ENCODE measurements around the gene FABP1. TPM values are rescaled to one million over a fixed set of nuclear protein-coding genes. Genes with fewer than 3 reads are reported as not detected.

Gene FABP1
- total and polyA plus RNA-seq, 2 of the 8 experiments (the other 6 are each of a cell fraction or from before 2014, with no cell fraction given) = 0.09 TPM; not detected in 1

- no peak overlapping the region for H2BK20ac ChIP-seq (ENCODE audit: low read length)
- no peak for FAIRE-seq
- H2BK5ac ChIP-seq (ENCODE audit: low read depth, low read length) = no peak overlapping the region
- H2BK15ac ChIP-seq (ENCODE audit: low read length) = no peak overlapping the region
- whole genome bisulfite sequencing, 2 experiments (ENCODE audit: extremely low coverage in 1 of 2, insufficient coverage in 1 of 2, insufficient read length in 1 of 2, insufficient replicate concordance in 2 of 2, low coverage in 1 of 2, low lambda C conversion rate in 2 of 2, missing lambda C conversion rate in 1 of 2) = 92% methylated on average over 4 of the region's 4 CpGs; no CpG with 5 or more reads in 1 of the 2 experiments
- no peak for TF ChIP-seq RXRA (IDR thresholded peaks at IDR 0.05; ENCODE audit: insufficient read depth, low read depth, low read length)
- TF ChIP-seq POLR2A (IDR thresholded peaks at IDR 0.05; ENCODE audit: control extremely low read depth in 1 of 2, low read depth in 2 of 2, low read length in 2 of 2) = no peak
- no peak for TF ChIP-seq TEAD4 (IDR thresholded peaks at IDR 0.05; ENCODE audit: low read depth, low read length)
- TF ChIP-seq RBBP5 (IDR thresholded peaks at IDR 0.05; ENCODE audit: borderline replicate concordance, low read depth, low read length) = no peak
- TF ChIP-seq BACH1 (IDR thresholded peaks at IDR 0.05; ENCODE audit: low read length) = no peak
- TF ChIP-seq JUND (IDR thresholded peaks at IDR 0.05; ENCODE audit: low read length) = no peak
- TF ChIP-seq SAP30 (IDR thresholded peaks at IDR 0.05; ENCODE audit: insufficient read depth, insufficient replicate concordance, low read length) = no peak
- TF ChIP-seq CHD1 (IDR thresholded peaks at IDR 0.05; ENCODE audit: low read depth, low read length) = no peak
- no peak for TF ChIP-seq ASH2L (IDR thresholded peaks at IDR 0.05; ENCODE audit: low read length)
- no peak for TF ChIP-seq RAD21 (IDR thresholded peaks at IDR 0.05 in 1 of 2, conservative IDR thresholded peaks at IDR 0.05 in 1 of 2; ENCODE audit: low read depth in 2 of 2, low read length in 2 of 2)
- TF ChIP-seq SP4 (IDR thresholded peaks at IDR 0.05; ENCODE audit: low read length) = no peak
- no peak for TF ChIP-seq JUN (IDR thresholded peaks at IDR 0.05; ENCODE audit: low read depth, low read length)
- no peak for TF ChIP-seq EGR1 (IDR thresholded peaks at IDR 0.05; ENCODE audit: borderline replicate concordance, low read depth, low read length)
- TF ChIP-seq CBX5 (IDR thresholded peaks at IDR 0.05; ENCODE audit: low read depth, low read length) = no peak
- no peak overlapping the region for H4K8ac ChIP-seq (ENCODE audit: extremely low read depth, insufficient read depth, low read length)
- no peak overlapping the region for H4K91ac ChIP-seq (replicated peaks; ENCODE audit: insufficient read length, low read length)
- H3K4me2 ChIP-seq (ENCODE audit: insufficient read depth in 1 of 2, low read depth in 2 of 2, low read length in 2 of 2) = no peak overlapping the region
- H3K27ac ChIP-seq (ENCODE audit: low read depth, low read length) = no peak overlapping the region
- no peak overlapping the region for H3K4me3 ChIP-seq (ENCODE audit: extremely low read depth in 1 of 4, insufficient read depth in 2 of 4, low read depth in 3 of 4, low read length in 4 of 4)
- no peaks in the 10 kb centered on the region for H3K9me3 ChIP-seq (ENCODE audit: insufficient read depth in 2 of 2, low read depth in 1 of 2, low read length in 1 of 2)
- no peaks in the 10 kb centered on the region for H3K27me3 ChIP-seq (replicated peaks in 1 of 4; ENCODE audit: control insufficient read depth in 3 of 4, extremely low read depth in 1 of 4, insufficient read depth in 3 of 4, low read length in 3 of 4)
- H2AFZ ChIP-seq (ENCODE audit: low read length) = no peak overlapping the region
- no peak overlapping the region for H3K4ac ChIP-seq (replicated peaks; ENCODE audit: insufficient read length, low read depth, low read length)
- no peaks in the 10 kb centered on the region for H3K79me2 ChIP-seq (ENCODE audit: control insufficient read depth in 1 of 2, insufficient read depth in 2 of 2, low read length in 2 of 2)
- no peaks in the 10 kb centered on the region for H4K20me1 ChIP-seq (replicated peaks in 1 of 2; ENCODE audit: control insufficient read depth in 1 of 2, insufficient read depth in 2 of 2, low read length in 2 of 2)
- H3K18ac ChIP-seq (ENCODE audit: extremely low read depth, low read length) = no peak overlapping the region
- H2AK5ac ChIP-seq (ENCODE audit: low read depth, low read length) = no peak overlapping the region
- H3K36me3 ChIP-seq (ENCODE audit: control insufficient read depth in 2 of 4, insufficient read depth in 4 of 4, low read length in 3 of 4) = no peaks in the 10 kb centered on the region
- no peak for DNase-seq (ENCODE audit: low read depth in 1 of 2, low spot score in 2 of 2)
- H3K9ac ChIP-seq (replicated peaks in 1 of 4; ENCODE audit: extremely low read depth in 1 of 4, low read depth in 3 of 4, low read length in 3 of 4) = no peak overlapping the region
- H3K23me2 ChIP-seq (ENCODE audit: low read depth, low read length) = no peaks in the 10 kb centered on the region
- H3K79me1 ChIP-seq (ENCODE audit: low read depth, low read length) = no peaks in the 10 kb centered on the region
- H2BK12ac ChIP-seq (ENCODE audit: low read depth, low read length) = no peak overlapping the region
- ChIA-PET CTCF (ENCODE audit: partially characterized antibody) (interaction anchor here (1.3 to 1.5 kb wide), 2 partner anchors 8 to 77 kb away, joined by 3 to 4 read pairs; no protein-coding TSS in a partner anchor), POLR2A (ENCODE audit: partially characterized antibody) (no interaction called here)
- no peak overlapping the region for H3K56ac ChIP-seq (replicated peaks; ENCODE audit: insufficient read length, low read depth, low read length)
- no peak overlapping the region for H3K14ac ChIP-seq (ENCODE audit: insufficient read length)
- H3K23ac ChIP-seq (ENCODE audit: insufficient read length) = no peak overlapping the region
- H3K4me1 ChIP-seq (replicated peaks in 1 of 4; ENCODE audit: control insufficient read depth in 3 of 4, insufficient read depth in 4 of 4, low read length in 3 of 4) = no peaks in the 10 kb centered on the region
- no peak overlapping the region for H2BK120ac ChIP-seq (replicated peaks; ENCODE audit: low read depth, low read length)
- H4K5ac ChIP-seq (ENCODE audit: insufficient read length, low read depth, low read length) = no peak overlapping the region
These were observed 10.0 kb upstream of the FABP1 start for GRCh38 chr2:88137833-88138232.

Data from H1 (cell line).